ENCODE measurements around the gene PRODH.

GRCh38 chr22:18980829-18981228 lies 44.7 kb upstream of the PRODH start:
- no peak for TF ChIP-seq POLR2A (IDR thresholded peaks at IDR 0.05; ENCODE audit: low read depth, low read length)
- TF ChIP-seq TAF1 (IDR thresholded peaks at IDR 0.05; ENCODE audit: borderline replicate concordance, low read depth, low read length), result no peak

Measured in GM12892 (cell line).